ENCODE results near the gene LZIC. TPM values are rescaled to one million over a fixed set of nuclear protein-coding genes. Genes with fewer than 3 reads are reported as not detected.

Gene LZIC
- total and polyA plus RNA-seq, 5 donors = 22.6 to 36.9 (median 31.6) TPM

GRCh38 chr1:9910423-9911178, 32.6 kb downstream of the LZIC start:
- WGBS = under 1% methylated on average over 45 of the region's 45 CpGs
- H3K4me1 ChIP-seq (ENCODE audit: control insufficient read depth, insufficient read depth, low read length) = peaks cover 2% of the 10 kb centered on the region
- intact Hi-C loops (cut with DNase I) = loop anchor here in 1 of 4 donors (5.0 kb wide), 1 partner anchor 33 kb away; no protein-coding TSS in a partner anchor
- H3K9me3 ChIP-seq (ENCODE audit: control insufficient read depth, low read length) = no peaks in the 10 kb centered on the region
- ATAC-seq (peak; percentile 99), DNase-seq (peak; percentile 100)
- H3K27ac ChIP-seq (ENCODE audit: low read length) = peak overlapping the region; percentile 98
- H3K4me3 ChIP-seq (ENCODE audit: low read length) = peak overlapping the region; percentile 72
- H3K27me3 ChIP-seq (ENCODE audit: control insufficient read depth, insufficient read depth) = no peaks in the 10 kb centered on the region

- peak within 1 kb of the TSS; percentile 83 for H3K4me3 ChIP-seq (ENCODE audit: low read length)
- H3K9me3 ChIP-seq (ENCODE audit: control insufficient read depth, low read length) = no peaks in the 10 kb centered on the region
- peak within 1 kb of the TSS; percentile 98 for H3K27ac ChIP-seq (ENCODE audit: low read length)
- DNase-seq = no peak
- WGBS = 0% methylated on average over 55 of the region's 55 CpGs
- intact Hi-C loops (cut with DNase I) = loop anchor here in 1 of 4 donors (5.0 kb wide), 1 partner anchor 33 kb away; no protein-coding TSS in a partner anchor
- ATAC-seq = no peak
- no peaks in the 10 kb centered on the region for H3K27me3 ChIP-seq (ENCODE audit: control insufficient read depth, insufficient read depth)
- peaks cover 4% of the 10 kb centered on the region for H3K4me1 ChIP-seq (ENCODE audit: control insufficient read depth, insufficient read depth, low read length)
Measured at GRCh38 chr1:9910076-9910422, 33.1 kb downstream of the LZIC start, which contains the start of gene CTNNBIP1. CTNNBIP1 (minus strand) TSS chr1:9910269; CDS start chr1:9872064, 38,205 bp downstream.

GRCh38 chr1:9909234-9910046, 33.8 kb downstream of the LZIC start:
- intact Hi-C loops (cut with DNase I) = loop anchor here in 1 of 4 donors (5.0 kb wide), 1 partner anchor 32 kb away; no protein-coding TSS in a partner anchor
- H3K27ac ChIP-seq (ENCODE audit: low read length) = peak overlapping the region; percentile 34
- WGBS = under 1% methylated on average over 47 of the region's 47 CpGs
- H3K27me3 ChIP-seq (ENCODE audit: control insufficient read depth, insufficient read depth) = no peaks in the 10 kb centered on the region
- DNase-seq (peak; percentile 34 to 81 (median 77)), ATAC-seq (no peak)
- H3K4me3 ChIP-seq (ENCODE audit: low read length) = peak overlapping the region; percentile 83
- no peaks in the 10 kb centered on the region for H3K9me3 ChIP-seq (ENCODE audit: control insufficient read depth, low read length)
- peaks cover 6% of the 10 kb centered on the region for H3K4me1 ChIP-seq (ENCODE audit: control insufficient read depth, insufficient read depth, low read length)

GRCh38 chr1:9908871-9909233, 34.3 kb downstream of the LZIC start:
- H3K27me3 ChIP-seq (ENCODE audit: control insufficient read depth, insufficient read depth) = no peaks in the 10 kb centered on the region
- ATAC-seq = no peak
- peak overlapping the region; percentile 83 for H3K4me3 ChIP-seq (ENCODE audit: low read length)
- intact Hi-C loops (cut with DNase I) = no loop called here
- no peaks in the 10 kb centered on the region for H3K9me3 ChIP-seq (ENCODE audit: control insufficient read depth, low read length)
- WGBS = 57% methylated on average over 4 of the region's 4 CpGs
- H3K4me1 ChIP-seq (ENCODE audit: control insufficient read depth, insufficient read depth, low read length) = peaks cover 6% of the 10 kb centered on the region
- DNase-seq = no peak
- peak overlapping the region; percentile 34 for H3K27ac ChIP-seq (ENCODE audit: low read length)

GRCh38 chr1:9907441-9907840, 35.8 kb downstream of the LZIC start:
- no peak overlapping the region for H3K27ac ChIP-seq (ENCODE audit: low read length)
- DNase-seq (no peak), ATAC-seq (no peak)
- no peaks in the 10 kb centered on the region for H3K9me3 ChIP-seq (ENCODE audit: control insufficient read depth, low read length)
- peaks cover 6% of the 10 kb centered on the region for H3K4me1 ChIP-seq (ENCODE audit: control insufficient read depth, insufficient read depth, low read length)
- H3K4me3 ChIP-seq (ENCODE audit: low read length) = no peak overlapping the region
- no peaks in the 10 kb centered on the region for H3K27me3 ChIP-seq (ENCODE audit: control insufficient read depth, insufficient read depth)
- intact Hi-C loops (cut with DNase I) = no loop called here
- 66% methylated on average over 5 of the region's 5 CpGs for WGBS

- Histone ChIP-seq H3K9me3 (ENCODE audit: control insufficient read depth, low read length) (no peaks in the 10 kb centered on the region), H3K4me1 (ENCODE audit: control insufficient read depth, insufficient read depth, low read length) (peaks cover 12% of the 10 kb centered on the region), H3K27ac (ENCODE audit: low read length) (no peak overlapping the region), H3K27me3 (ENCODE audit: control insufficient read depth, insufficient read depth) (no peaks in the 10 kb centered on the region), H3K4me3 (ENCODE audit: low read length) (no peak overlapping the region)
- intact Hi-C loops (cut with DNase I) = no loop called here
- WGBS = 95% methylated on average over 2 of the region's 2 CpGs
- no peak for DNase-seq
- no peak for ATAC-seq
Measured at GRCh38 chr1:9906466-9906865, 36.7 kb downstream of the LZIC start.

- 87% methylated on average over 4 of the region's 4 CpGs for WGBS
- ATAC-seq (no peak), DNase-seq (no peak)
- Histone ChIP-seq H3K27me3 (ENCODE audit: control insufficient read depth, insufficient read depth) (no peaks in the 10 kb centered on the region), H3K9me3 (ENCODE audit: control insufficient read depth, low read length) (no peaks in the 10 kb centered on the region), H3K4me3 (ENCODE audit: low read length) (no peak overlapping the region), H3K27ac (ENCODE audit: low read length) (peak overlapping the region; percentile 3), H3K4me1 (ENCODE audit: control insufficient read depth, insufficient read depth, low read length) (peaks cover 20% of the 10 kb centered on the region)
- intact Hi-C loops (cut with DNase I) = no loop called here
Measured at GRCh38 chr1:9905010-9905409, 38.2 kb downstream of the LZIC start.

GRCh38 chr1:9904596-9904995, 38.6 kb downstream of the LZIC start:
- H3K4me1 ChIP-seq (ENCODE audit: control insufficient read depth, insufficient read depth, low read length) = peaks cover 23% of the 10 kb centered on the region
- no peak for ATAC-seq
- WGBS = 54% methylated on average over 3 of the region's 3 CpGs

GRCh38 chr1:9903801-9904527, 39.2 kb downstream of the LZIC start:
- Histone ChIP-seq H3K4me1 (ENCODE audit: control insufficient read depth, insufficient read depth, low read length) (peaks cover 23% of the 10 kb centered on the region), H3K27me3 (ENCODE audit: control insufficient read depth, insufficient read depth) (no peaks in the 10 kb centered on the region), H3K4me3 (ENCODE audit: low read length) (no peak overlapping the region), H3K9me3 (ENCODE audit: control insufficient read depth, low read length) (no peaks in the 10 kb centered on the region), H3K27ac (ENCODE audit: low read length) (peak overlapping the region; percentile 60)
- DNase-seq (no peak), ATAC-seq (no peak)
- intact Hi-C loops (cut with DNase I) = no loop called here
- 88% methylated on average over 9 of the region's 9 CpGs for WGBS

More at GRCh38 chr1:9904596-9904995, 38.6 kb downstream of the LZIC start:
- Histone ChIP-seq H3K4me3 (ENCODE audit: low read length) (no peak overlapping the region), H3K27me3 (ENCODE audit: control insufficient read depth, insufficient read depth) (no peaks in the 10 kb centered on the region), H3K27ac (ENCODE audit: low read length) (peak overlapping the region; percentile 60), H3K9me3 (ENCODE audit: control insufficient read depth, low read length) (no peaks in the 10 kb centered on the region)
- no peak for DNase-seq
- intact Hi-C loops (cut with DNase I) = no loop called here

- WGBS = 41% methylated on average over 6 of the region's 6 CpGs
- no peaks in the 10 kb centered on the region for H3K27me3 ChIP-seq (ENCODE audit: control insufficient read depth, insufficient read depth)
- H3K9me3 ChIP-seq (ENCODE audit: control insufficient read depth, low read length) = no peaks in the 10 kb centered on the region
- ATAC-seq (peak; percentile 17 to 22), DNase-seq (no peak)
- H3K4me1 ChIP-seq (ENCODE audit: control insufficient read depth, insufficient read depth, low read length) = peaks cover 23% of the 10 kb centered on the region
- H3K4me3 ChIP-seq (ENCODE audit: low read length) = no peak overlapping the region
- intact Hi-C loops (cut with DNase I) = no loop called here
- peak overlapping the region; percentile 99 for H3K27ac ChIP-seq (ENCODE audit: low read length)
Measured at GRCh38 chr1:9902060-9902452, 41.1 kb downstream of the LZIC start.

Data from right cardiac atrium (tissue), 5 donors.